Measurements from ENCODE around the gene LCN9.

Gene LCN9

GRCh38 chr9:135693265-135693664 is 30.2 kb downstream of the LCN9 start:
- TF ChIP-seq CTCF (IDR thresholded peaks at IDR 0.05) = no peak
- Histone ChIP-seq H3K4me3 (no peak overlapping the region), H3K9me3 (no peaks in the 10 kb centered on the region), H3K27ac (no peak overlapping the region), H3K36me3 (no peaks in the 10 kb centered on the region), H3K27me3 (peaks cover 0 to 50% of the 10 kb centered on the region in 2 donors), H3K4me1 (no peaks in the 10 kb centered on the region)
- intact Hi-C loops (cut with DNase I; ENCODE audit: low total_unique reads) = no loop called here
- DNase-seq = no peak

- Histone ChIP-seq H3K4me3 (no peak overlapping the region), H3K36me3 (no peaks in the 10 kb centered on the region), H3K9me3 (no peaks in the 10 kb centered on the region), H3K4me1 (no peaks in the 10 kb centered on the region), H3K27me3 (peaks cover 0 to 50% of the 10 kb centered on the region in 2 donors), H3K27ac (no peak overlapping the region)
- no peak for DNase-seq
- TF ChIP-seq CTCF (IDR thresholded peaks at IDR 0.05) = no peak
- intact Hi-C loops (cut with DNase I; ENCODE audit: low total_unique reads) = no loop called here
Observed at GRCh38 chr9:135693771-135694170, 30.7 kb downstream of the LCN9 start.

GRCh38 chr9:135694414-135694813 is 31.3 kb downstream of the LCN9 start:
- no peak overlapping the region for H3K27ac ChIP-seq

GRCh38 chr9:135695036-135695435 is 31.9 kb downstream of the LCN9 start:
- Histone ChIP-seq H3K4me1 (no peaks in the 10 kb centered on the region), H3K9me3 (no peaks in the 10 kb centered on the region), H3K27ac (no peak overlapping the region), H3K36me3 (no peaks in the 10 kb centered on the region), H3K4me3 (no peak overlapping the region), H3K27me3 (peaks cover 0 to 41% of the 10 kb centered on the region in 2 donors)
- TF ChIP-seq CTCF (IDR thresholded peaks at IDR 0.05) = no peak
- intact Hi-C loops (cut with DNase I; ENCODE audit: low total_unique reads) = no loop called here
- no peak for DNase-seq

More at GRCh38 chr9:135694414-135694813, 31.3 kb downstream of the LCN9 start:
- H3K4me3 ChIP-seq = no peak overlapping the region
- TF ChIP-seq CTCF (IDR thresholded peaks at IDR 0.05) = no peak
- no peak for DNase-seq
- peaks cover 0 to 47% of the 10 kb centered on the region in 2 donors for H3K27me3 ChIP-seq
- intact Hi-C loops (cut with DNase I; ENCODE audit: low total_unique reads) = no loop called here
- H3K9me3 ChIP-seq = no peaks in the 10 kb centered on the region
- H3K4me1 ChIP-seq = no peaks in the 10 kb centered on the region
- no peaks in the 10 kb centered on the region for H3K36me3 ChIP-seq

- no peak for TF ChIP-seq CTCF (IDR thresholded peaks at IDR 0.05)
- intact Hi-C loops (cut with DNase I; ENCODE audit: low total_unique reads) = no loop called here
- peaks cover 0 to 39% of the 10 kb centered on the region in 2 donors for H3K27me3 ChIP-seq
- H3K4me1 ChIP-seq = no peaks in the 10 kb centered on the region
- H3K36me3 ChIP-seq = no peaks in the 10 kb centered on the region
- no peak overlapping the region for H3K27ac ChIP-seq
- no peak for DNase-seq
- no peaks in the 10 kb centered on the region for H3K9me3 ChIP-seq
- H3K4me3 ChIP-seq = no peak overlapping the region
Observed at GRCh38 chr9:135695642-135696041, 32.5 kb downstream of the LCN9 start.

GRCh38 chr9:135696446-135696845 is 33.3 kb downstream of the LCN9 start:
- DNase-seq = no peak
- H3K4me1 ChIP-seq = no peaks in the 10 kb centered on the region
- intact Hi-C loops (cut with DNase I; ENCODE audit: low total_unique reads) = no loop called here
- H3K9me3 ChIP-seq = no peaks in the 10 kb centered on the region
- H3K4me3 ChIP-seq = no peak overlapping the region
- no peaks in the 10 kb centered on the region for H3K36me3 ChIP-seq
- H3K27me3 ChIP-seq = peaks cover 0 to 42% of the 10 kb centered on the region in 2 donors
- TF ChIP-seq CTCF (IDR thresholded peaks at IDR 0.05) = no peak
- no peak overlapping the region for H3K27ac ChIP-seq

All from tibial artery (tissue), 4 donors.